Measurements from ENCODE around the gene DLG1. TPM values are rescaled to one million over a fixed set of nuclear protein-coding genes. Genes with fewer than 3 reads are reported as not detected.

Gene DLG1
- total and polyA plus RNA-seq, 4 donors, result 47.8 to 130 (median 67.9) TPM

GRCh38 chr3:197006860-197007259 is 291.6 kb downstream of the DLG1 start:
- no peak overlapping the region for H3K27ac ChIP-seq (ENCODE audit: low read depth, low read length)
- no peak overlapping the region for H3K4me3 ChIP-seq (ENCODE audit: low read depth, low read length)
- no peak for DNase-seq (ENCODE audit: low read depth in 4 of 6, low spot score in 6 of 6)
- H3K4me1 ChIP-seq (ENCODE audit: control insufficient read depth, insufficient read depth, low read length), result peaks cover 28% of the 10 kb centered on the region
- no peaks in the 10 kb centered on the region for H3K9me3 ChIP-seq (ENCODE audit: control insufficient read depth, insufficient read depth, low read length)
- no peaks in the 10 kb centered on the region for H3K27me3 ChIP-seq (ENCODE audit: control insufficient read depth, insufficient read depth, low read length)
- peaks cover 11% of the 10 kb centered on the region for H3K36me3 ChIP-seq (ENCODE audit: control insufficient read depth, insufficient read depth, low read length)
- WGBS (ENCODE audit: insufficient coverage), result 96% methylated on average over 3 of the region's 5 CpGs

GRCh38 chr3:197006446-197006845 is 292.0 kb downstream of the DLG1 start:
- Histone ChIP-seq H3K4me3 (ENCODE audit: low read depth, low read length) (no peak overlapping the region), H3K9me3 (ENCODE audit: control insufficient read depth, insufficient read depth, low read length) (no peaks in the 10 kb centered on the region), H3K27me3 (ENCODE audit: control insufficient read depth, insufficient read depth, low read length) (no peaks in the 10 kb centered on the region), H3K4me1 (ENCODE audit: control insufficient read depth, insufficient read depth, low read length) (peaks cover 28% of the 10 kb centered on the region), H3K36me3 (ENCODE audit: control insufficient read depth, insufficient read depth, low read length) (peaks cover 11% of the 10 kb centered on the region), H3K27ac (ENCODE audit: low read depth, low read length) (no peak overlapping the region)
- WGBS (ENCODE audit: insufficient coverage), result 90% methylated on average over 9 of the region's 11 CpGs
- DNase-seq (ENCODE audit: low read depth in 4 of 6, low spot score in 6 of 6), result no peak

GRCh38 chr3:197003461-197004385 is 294.7 kb downstream of the DLG1 start:
- DNase-seq (ENCODE audit: low read depth in 4 of 6, low spot score in 6 of 6), result peak in 2 of 6 donors; percentile 62 to 69
- Histone ChIP-seq H3K9me3 (ENCODE audit: control insufficient read depth, insufficient read depth, low read length) (no peaks in the 10 kb centered on the region), H3K4me3 (ENCODE audit: low read depth, low read length) (peak overlapping the region; percentile 54), H3K4me1 (ENCODE audit: control insufficient read depth, insufficient read depth, low read length) (peaks cover 23% of the 10 kb centered on the region), H3K36me3 (ENCODE audit: control insufficient read depth, insufficient read depth, low read length) (peaks cover 10% of the 10 kb centered on the region), H3K27ac (ENCODE audit: low read depth, low read length) (peak overlapping the region; percentile 40), H3K27me3 (ENCODE audit: control insufficient read depth, insufficient read depth, low read length) (no peaks in the 10 kb centered on the region)
- WGBS (ENCODE audit: insufficient coverage), result 17% methylated on average over 53 of the region's 61 CpGs

GRCh38 chr3:197002701-197003454 is 295.5 kb downstream of the DLG1 start:
- H3K27me3 ChIP-seq (ENCODE audit: control insufficient read depth, insufficient read depth, low read length), result no peaks in the 10 kb centered on the region
- H3K27ac ChIP-seq (ENCODE audit: low read depth, low read length), result no peak overlapping the region
- peak overlapping the region; percentile 26 for H3K4me3 ChIP-seq (ENCODE audit: low read depth, low read length)
- no peaks in the 10 kb centered on the region for H3K9me3 ChIP-seq (ENCODE audit: control insufficient read depth, insufficient read depth, low read length)
- H3K36me3 ChIP-seq (ENCODE audit: control insufficient read depth, insufficient read depth, low read length), result peaks cover 8% of the 10 kb centered on the region
- under 1% methylated on average over 108 of the region's 113 CpGs for WGBS (ENCODE audit: insufficient coverage)
- peaks cover 23% of the 10 kb centered on the region for H3K4me1 ChIP-seq (ENCODE audit: control insufficient read depth, insufficient read depth, low read length)
- DNase-seq (ENCODE audit: low read depth in 4 of 6, low spot score in 6 of 6), result peak in 4 of 6 donors; percentile 42 to 90 (median 70)

- Histone ChIP-seq H3K9me3 (ENCODE audit: control insufficient read depth, insufficient read depth, low read length) (no peaks in the 10 kb centered on the region), H3K27ac (ENCODE audit: low read depth, low read length) (peak overlapping the region; percentile 33), H3K27me3 (ENCODE audit: control insufficient read depth, insufficient read depth, low read length) (no peaks in the 10 kb centered on the region), H3K4me1 (ENCODE audit: control insufficient read depth, insufficient read depth, low read length) (peaks cover 23% of the 10 kb centered on the region), H3K36me3 (ENCODE audit: control insufficient read depth, insufficient read depth, low read length) (peaks cover 8% of the 10 kb centered on the region), H3K4me3 (ENCODE audit: low read depth, low read length) (peak overlapping the region; percentile 26)
- peak in 2 of 6 donors; percentile 40 to 65 for DNase-seq (ENCODE audit: low read depth in 4 of 6, low spot score in 6 of 6)
- WGBS (ENCODE audit: insufficient coverage), result 13% methylated on average over 50 of the region's 55 CpGs
Measured at GRCh38 chr3:197001972-197002700, 296.3 kb downstream of the DLG1 start.

GRCh38 chr3:197001106-197001971 is 297.1 kb downstream of the DLG1 start:
- H3K27me3 ChIP-seq (ENCODE audit: control insufficient read depth, insufficient read depth, low read length), result no peaks in the 10 kb centered on the region
- WGBS (ENCODE audit: insufficient coverage), result 86% methylated on average over 12 of the region's 20 CpGs
- no peak overlapping the region for H3K27ac ChIP-seq (ENCODE audit: low read depth, low read length)
- H3K36me3 ChIP-seq (ENCODE audit: control insufficient read depth, insufficient read depth, low read length), result peaks cover 8% of the 10 kb centered on the region
- no peaks in the 10 kb centered on the region for H3K9me3 ChIP-seq (ENCODE audit: control insufficient read depth, insufficient read depth, low read length)
- H3K4me1 ChIP-seq (ENCODE audit: control insufficient read depth, insufficient read depth, low read length), result peaks cover 23% of the 10 kb centered on the region
- no peak overlapping the region for H3K4me3 ChIP-seq (ENCODE audit: low read depth, low read length)
- DNase-seq (ENCODE audit: low read depth in 4 of 6, low spot score in 6 of 6), result no peak

GRCh38 chr3:197000211-197000610 is 298.2 kb downstream of the DLG1 start:
- no peak for DNase-seq (ENCODE audit: low read depth in 4 of 6, low spot score in 6 of 6)
- 83% methylated on average over 5 of the region's 5 CpGs for WGBS (ENCODE audit: insufficient coverage)
- Histone ChIP-seq H3K9me3 (ENCODE audit: control insufficient read depth, insufficient read depth, low read length) (no peaks in the 10 kb centered on the region), H3K36me3 (ENCODE audit: control insufficient read depth, insufficient read depth, low read length) (peaks cover 8% of the 10 kb centered on the region), H3K27ac (ENCODE audit: low read depth, low read length) (no peak overlapping the region), H3K4me3 (ENCODE audit: low read depth, low read length) (no peak overlapping the region), H3K27me3 (ENCODE audit: control insufficient read depth, insufficient read depth, low read length) (no peaks in the 10 kb centered on the region), H3K4me1 (ENCODE audit: control insufficient read depth, insufficient read depth, low read length) (peaks cover 26% of the 10 kb centered on the region)

GRCh38 chr3:196998966-196999760 is 299.2 kb downstream of the DLG1 start:
- DNase-seq (ENCODE audit: low read depth in 4 of 6, low spot score in 6 of 6), result no peak
- H3K4me3 ChIP-seq (ENCODE audit: low read depth, low read length), result no peak overlapping the region
- no peak overlapping the region for H3K27ac ChIP-seq (ENCODE audit: low read depth, low read length)
- no peaks in the 10 kb centered on the region for H3K9me3 ChIP-seq (ENCODE audit: control insufficient read depth, insufficient read depth, low read length)
- peaks cover 7% of the 10 kb centered on the region for H3K36me3 ChIP-seq (ENCODE audit: control insufficient read depth, insufficient read depth, low read length)
- H3K4me1 ChIP-seq (ENCODE audit: control insufficient read depth, insufficient read depth, low read length), result peaks cover 23% of the 10 kb centered on the region
- no peaks in the 10 kb centered on the region for H3K27me3 ChIP-seq (ENCODE audit: control insufficient read depth, insufficient read depth, low read length)
- WGBS (ENCODE audit: insufficient coverage), result 84% methylated on average over 15 of the region's 21 CpGs

Measured in spinal cord (tissue), 10 donors.